ENCODE measurements around the gene PDXK.

DNA sequence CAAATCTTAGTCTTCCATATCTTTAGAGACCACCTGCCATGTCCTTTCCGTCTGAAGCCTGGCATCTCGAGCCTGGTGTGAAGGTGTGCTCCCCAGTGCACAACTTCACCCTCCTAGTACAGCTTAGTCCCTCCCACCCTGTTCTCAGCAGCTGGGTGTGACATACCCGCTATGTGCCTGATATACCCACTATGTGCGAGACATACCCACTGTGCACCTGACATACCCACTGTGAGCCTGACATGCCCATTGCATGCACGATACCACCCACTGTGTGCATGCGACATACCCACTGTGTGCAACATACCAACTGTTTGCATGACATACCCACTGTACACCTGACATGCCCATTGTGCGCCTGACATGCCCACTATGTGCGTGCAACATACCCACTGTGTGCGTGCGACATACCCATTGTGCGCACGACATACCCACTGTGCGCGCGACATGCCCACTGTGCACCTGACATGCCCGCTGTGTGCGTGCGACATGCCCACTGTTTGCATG lies 67.4 kb downstream of the PDXK start:
- TF ChIP-seq, protein P1, sequence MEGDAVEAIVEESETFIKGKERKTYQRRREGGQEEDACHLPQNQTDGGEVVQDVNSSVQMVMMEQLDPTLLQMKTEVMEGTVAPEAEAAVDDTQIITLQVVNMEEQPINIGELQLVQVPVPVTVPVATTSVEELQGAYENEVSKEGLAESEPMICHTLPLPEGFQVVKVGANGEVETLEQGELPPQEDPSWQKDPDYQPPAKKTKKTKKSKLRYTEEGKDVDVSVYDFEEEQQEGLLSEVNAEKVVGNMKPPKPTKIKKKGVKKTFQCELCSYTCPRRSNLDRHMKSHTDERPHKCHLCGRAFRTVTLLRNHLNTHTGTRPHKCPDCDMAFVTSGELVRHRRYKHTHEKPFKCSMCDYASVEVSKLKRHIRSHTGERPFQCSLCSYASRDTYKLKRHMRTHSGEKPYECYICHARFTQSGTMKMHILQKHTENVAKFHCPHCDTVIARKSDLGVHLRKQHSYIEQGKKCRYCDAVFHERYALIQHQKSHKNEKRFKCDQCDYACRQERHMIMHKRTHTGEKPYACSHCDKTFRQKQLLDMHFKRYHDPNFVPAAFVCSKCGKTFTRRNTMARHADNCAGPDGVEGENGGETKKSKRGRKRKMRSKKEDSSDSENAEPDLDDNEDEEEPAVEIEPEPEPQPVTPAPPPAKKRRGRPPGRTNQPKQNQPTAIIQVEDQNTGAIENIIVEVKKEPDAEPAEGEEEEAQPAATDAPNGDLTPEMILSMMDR (IDR thresholded peaks at IDR 0.05), result no peak
- no peak for TF ChIP-seq POLR2A (IDR thresholded peaks at IDR 0.05)

All from breast epithelium (tissue), 3 donors.